BJ (cell line): ENCODE results near the gene EIF2S3B. TPM values are rescaled to one million over a fixed set of nuclear protein-coding genes. Genes with fewer than 3 reads are reported as not detected.
"Not testable (repeated sequence)": the region's sequence is repeated elsewhere in the genome, so short reads cannot be mapped to it uniquely, and the experiment has no call there.

Experiments
- CTCF ChIA-PET: fragments of 350-600 bp; formaldehyde crosslinking; extraction: SDS; loops from one replicate; lab custom pipeline; 2021; ENCODE audit warnings: antibody characterized with exemption, inconsistent platforms; lab: Yijun Ruan, JAX
- POLR2A ChIA-PET: fragments of 300-600 bp; sonication (Branson Sonifier 250); formaldehyde crosslinking; extraction: SDS; loops from one replicate; lab custom pipeline; 2021; ENCODE audit warnings: antibody characterized with exemption; lab: Charles Lee
- DNase-seq: peaks from one replicate; pipeline ENCODE4 v3.0.0-alpha.2; 2011; ENCODE audit warnings: low read depth
- H3K27me3 ChIP-seq: 2 replicates; pipeline ENCODE4 v1.6.0; 2011; ENCODE audit warnings: low read length; ENCODE audit not compliant: control insufficient read depth, insufficient read depth
- H3K36me3 ChIP-seq: 2 replicates; pipeline ENCODE4 v1.5.1; 2011; ENCODE audit warnings: low read length; ENCODE audit not compliant: control insufficient read depth, insufficient read depth
- H3K4me3 ChIP-seq: 2 replicates; pipeline ENCODE4 v1.5.1; 2011; ENCODE audit warnings: low read depth, mild to moderate bottlenecking, control low read depth, low read length
- polyA minus RNA-seq: library from RNA; depleted of rRNA, polyadenylated mRNA; stranded (reverse); fragments of >200 nt; gene quantifications from 2 replicates; pipeline ENCODE4 v1.2.3, GENCODE V29; 2011; rRNA and poly(A)+ RNA removed
- polyA plus RNA-seq: library from polyadenylated mRNA; depleted of rRNA; stranded (reverse); fragments of >200 nt; gene quantifications from 2 replicates; pipeline ENCODE4 v1.2.3, GENCODE V29; 2011; rRNA removed
- TF ChIP-seq, protein P1 (sequence below): IDR thresholded peaks from 2 replicates; pipeline ENCODE4 v1.5.1; 2011; ENCODE audit warnings: low read depth, mild to moderate bottlenecking, control low read depth, inconsistent platforms, low read length, moderate library complexity; ENCODE audit not compliant: insufficient read depth

EIF2S3B gene
- polyA plus RNA-seq = 0.65 and 0.66 TPM in 2 replicates
- 0.66 and 0.72 TPM in 2 replicates for polyA minus RNA-seq

DNA sequence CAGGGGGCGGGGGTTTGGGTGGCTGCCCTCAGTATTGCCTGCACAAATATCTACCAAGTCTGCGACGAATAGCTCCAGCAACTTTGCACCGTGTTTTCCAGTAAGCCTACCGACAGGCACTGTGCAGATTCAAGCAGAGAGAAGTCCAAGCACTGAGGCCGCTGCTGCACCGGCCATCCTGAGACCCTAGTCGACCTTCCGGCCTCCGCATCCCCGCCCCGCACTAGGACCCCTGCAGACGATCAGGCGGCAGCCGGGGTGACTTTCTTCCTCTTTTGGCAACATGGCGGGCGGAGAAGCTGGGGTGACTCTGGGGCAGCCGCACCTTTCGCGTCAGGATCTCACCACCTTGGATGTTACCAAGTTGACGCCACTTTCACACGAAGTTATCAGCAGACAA is at the start of gene EIF2S3B:
Gene EIF2S3B (plus strand): TSS at position 271 of the 400 bp plus-strand sequence. CDS start 13 bp downstream, at position 284.
- H3K27me3 ChIP-seq = no peaks in the 10 kb centered on the region
- TF ChIP-seq, protein P1, sequence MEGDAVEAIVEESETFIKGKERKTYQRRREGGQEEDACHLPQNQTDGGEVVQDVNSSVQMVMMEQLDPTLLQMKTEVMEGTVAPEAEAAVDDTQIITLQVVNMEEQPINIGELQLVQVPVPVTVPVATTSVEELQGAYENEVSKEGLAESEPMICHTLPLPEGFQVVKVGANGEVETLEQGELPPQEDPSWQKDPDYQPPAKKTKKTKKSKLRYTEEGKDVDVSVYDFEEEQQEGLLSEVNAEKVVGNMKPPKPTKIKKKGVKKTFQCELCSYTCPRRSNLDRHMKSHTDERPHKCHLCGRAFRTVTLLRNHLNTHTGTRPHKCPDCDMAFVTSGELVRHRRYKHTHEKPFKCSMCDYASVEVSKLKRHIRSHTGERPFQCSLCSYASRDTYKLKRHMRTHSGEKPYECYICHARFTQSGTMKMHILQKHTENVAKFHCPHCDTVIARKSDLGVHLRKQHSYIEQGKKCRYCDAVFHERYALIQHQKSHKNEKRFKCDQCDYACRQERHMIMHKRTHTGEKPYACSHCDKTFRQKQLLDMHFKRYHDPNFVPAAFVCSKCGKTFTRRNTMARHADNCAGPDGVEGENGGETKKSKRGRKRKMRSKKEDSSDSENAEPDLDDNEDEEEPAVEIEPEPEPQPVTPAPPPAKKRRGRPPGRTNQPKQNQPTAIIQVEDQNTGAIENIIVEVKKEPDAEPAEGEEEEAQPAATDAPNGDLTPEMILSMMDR = no peak
- ChIA-PET POLR2A (no interaction called here), CTCF (interaction anchor here (1.1 to 1.5 kb wide), 2 partner anchors 140 to 175 kb away, joined by 3 read pairs; no protein-coding TSS in a partner anchor)
- no peak within 1 kb of the TSS for H3K4me3 ChIP-seq
- no peaks in the 10 kb centered on the region for H3K36me3 ChIP-seq
- no peak for DNase-seq

- Histone ChIP-seq H3K27me3 (no peaks in the 10 kb centered on the region), H3K4me3 (no peak overlapping the region), H3K36me3 (no peaks in the 10 kb centered on the region)
- POLR2A ChIA-PET = no interaction called here
- no peak for DNase-seq
- TF ChIP-seq, protein P1 = no peak
- CTCF ChIA-PET = no interaction called here
These were observed 48.8 kb upstream of the EIF2S3B start for GRCh38 chr12:10456856-10457255.

- ChIA-PET POLR2A (no interaction called here), CTCF (no interaction called here)
- no peak for DNase-seq
- Histone ChIP-seq H3K36me3 (no peaks in the 10 kb centered on the region), H3K27me3 (no peaks in the 10 kb centered on the region), H3K4me3 (no peak overlapping the region)
- TF ChIP-seq, protein P1 = no peak
These were observed 47.9 kb upstream of the EIF2S3B start for GRCh38 chr12:10457760-10458159.

- no peaks in the 10 kb centered on the region for H3K36me3 ChIP-seq
- ChIA-PET CTCF (no interaction called here), POLR2A (no interaction called here)
- H3K4me3 ChIP-seq = no peak overlapping the region
- TF ChIP-seq, protein P1 = no peak
- peaks cover 3% of the 10 kb centered on the region; the same call in 1 of the 2 replicates for H3K27me3 ChIP-seq
- no peak for DNase-seq
These were observed 39.4 kb upstream of the EIF2S3B start for GRCh38 chr12:10466311-10466710.

GRCh38 chr12:10469701-10470100 is 36.0 kb upstream of the EIF2S3B start:
- TF ChIP-seq, protein P1 = no peak
- Histone ChIP-seq H3K36me3 (no peaks in the 10 kb centered on the region), H3K4me3 (no peak overlapping the region), H3K27me3 (peaks cover 3% of the 10 kb centered on the region; the same call in 1 of the 2 replicates)
- ChIA-PET POLR2A (no interaction called here), CTCF (no interaction called here)
- no peak for DNase-seq

- CTCF ChIA-PET, POLR2A ChIA-PET, H3K36me3 ChIP-seq: not testable (repeated sequence)
These were observed 32.9 kb upstream of the EIF2S3B start for GRCh38 chr12:10472808-10473207.

DNA sequence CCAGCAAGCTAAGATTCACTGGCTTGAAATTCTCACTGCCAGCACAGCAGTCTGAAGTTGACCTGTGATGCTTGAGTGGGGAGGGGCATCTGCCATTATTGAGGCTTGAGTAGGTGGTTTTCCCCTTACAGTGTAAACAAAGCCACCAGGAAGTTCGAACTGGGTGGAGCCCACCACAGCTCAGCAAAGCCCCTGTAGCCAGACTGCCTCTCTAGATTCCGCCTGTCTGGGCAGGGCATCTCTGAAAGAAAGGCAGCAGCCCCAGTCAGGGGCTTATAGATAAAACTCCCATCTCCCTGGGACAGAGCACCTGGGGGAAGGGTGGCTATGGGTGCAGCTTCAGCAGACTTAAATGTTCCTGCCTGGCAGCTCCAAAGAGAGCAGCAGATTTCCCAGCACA is 23.8 kb upstream of the EIF2S3B start:
- CTCF ChIA-PET = interaction anchor here (0.7 to 1.4 kb wide), 2 partner anchors 14 to 115 kb away, joined by 3 to 4 read pairs; no protein-coding TSS in a partner anchor
- POLR2A ChIA-PET, DNase-seq: not testable (repeated sequence)

More at GRCh38 chr12:10472808-10473207, 32.9 kb upstream of the EIF2S3B start:
- DNase-seq, H3K27me3 ChIP-seq, H3K4me3 ChIP-seq: not testable (repeated sequence)

DNA sequence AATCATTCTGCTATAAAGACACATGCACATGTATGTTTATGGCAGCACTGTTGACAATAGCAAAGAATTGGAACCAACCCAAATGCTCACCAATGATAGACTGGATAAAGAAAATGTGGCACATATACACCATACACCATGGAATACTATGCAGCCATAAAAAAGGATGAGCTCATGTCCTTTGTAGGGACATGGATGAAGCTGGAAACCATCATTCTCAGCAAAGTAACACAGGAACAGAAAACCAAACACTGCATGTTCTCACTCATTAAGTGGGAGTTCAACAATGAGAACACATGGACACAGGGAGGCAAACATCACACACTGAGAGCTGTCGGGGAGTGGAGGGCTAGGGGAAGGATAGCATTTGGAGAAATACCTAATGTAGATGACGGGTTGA is 18.4 kb upstream of the EIF2S3B start:
- CTCF ChIA-PET, H3K27me3 ChIP-seq, POLR2A ChIA-PET, H3K36me3 ChIP-seq, DNase-seq, H3K4me3 ChIP-seq: not testable (repeated sequence)

More for the DNA sequence above, 23.8 kb upstream of the EIF2S3B start:
- H3K27me3 ChIP-seq, H3K36me3 ChIP-seq, H3K4me3 ChIP-seq: not testable (repeated sequence)
